H1 (cell line): Measurements from ENCODE around the gene OR7G2. TPM values are rescaled to one million over a fixed set of nuclear protein-coding genes. Genes with fewer than 3 reads are reported as not detected.

Source experiments
- CTCF ChIA-PET: fragments of 300-600 bp; sonication (Branson Sonifier 250); formaldehyde crosslinking; loops from one replicate; lab custom pipeline; 2021; ENCODE audit not compliant: partially characterized antibody; lab: Charles Lee
- POLR2A ChIA-PET: fragments of 300-600 bp; sonication (Branson Sonifier 250); formaldehyde crosslinking; loops from one replicate; lab custom pipeline; 2021; ENCODE audit warnings: inconsistent platforms; ENCODE audit not compliant: partially characterized antibody; lab: Charles Lee
- DNase-seq, 2 experiments: peaks; one replicate each; pipeline versions ENCODE4 v3.0.0 to v3.0.0-alpha.2; 2010 to 2022; ENCODE audit warnings: low spot score in 2 of 2, low read depth in 1 of 2, mixed read lengths in 1 of 2
- FAIRE-seq: peaks from 2 replicates; lab custom pipeline; 2011; peaks lifted over from hg19 to GRCh38; lab: Jason Lieb, UNC
- H2AFZ ChIP-seq: 2 replicates; pipeline ENCODE4 v1.8.1; 2012; ENCODE audit warnings: low read length, inconsistent platforms
- H2AK5ac ChIP-seq: 2 replicates; pipeline ENCODE4 v1.6.1; 2013; ENCODE audit warnings: low read depth, low read length
- H2BK120ac ChIP-seq: replicated peaks from 2 replicates; pipeline ENCODE3; 2013; ENCODE audit warnings: low read depth, low read length, inconsistent platforms
- H2BK12ac ChIP-seq: 2 replicates; pipeline ENCODE4 v1.6.1; 2013; ENCODE audit warnings: low read depth, low read length
- H2BK15ac ChIP-seq: 2 replicates; pipeline ENCODE4 v1.6.1; 2013; ENCODE audit warnings: low read length
- H2BK20ac ChIP-seq: 2 replicates; pipeline ENCODE4 v1.6.1; 2013; ENCODE audit warnings: low read length
- H2BK5ac ChIP-seq: 2 replicates; pipeline ENCODE4 v1.6.1; 2013; ENCODE audit warnings: low read depth, low read length
- H3K14ac ChIP-seq: 2 replicates; pipeline ENCODE4 v1.6.1; 2013; ENCODE audit warnings: inconsistent platforms; ENCODE audit not compliant: insufficient read length
- H3K18ac ChIP-seq: 2 replicates; pipeline ENCODE4 v1.6.1; 2013; ENCODE audit warnings: low read length; ENCODE audit errors: extremely low read depth
- H3K23ac ChIP-seq: 2 replicates; pipeline ENCODE4 v1.6.1; 2013; ENCODE audit warnings: inconsistent platforms; ENCODE audit not compliant: insufficient read length
- H3K23me2 ChIP-seq: 2 replicates; pipeline ENCODE4 v1.6.1; 2013; ENCODE audit warnings: low read depth, low read length
- H3K27ac ChIP-seq: 2 replicates; pipeline ENCODE4 v1.6.1; 2011; ENCODE audit warnings: low read depth, low read length, inconsistent platforms
- H3K27me3 ChIP-seq, 4 experiments: replicated peaks in 1 of 4; 1 replicate in 1 of 4; 2 replicates in 3 of 4; pipeline versions ENCODE4 v1.6.1 to v1.8.1; 2011 to 2013; ENCODE audit warnings: low read length in 3 of 4, mild to moderate bottlenecking in 3 of 4, inconsistent platforms in 2 of 4, mixed read lengths in 2 of 4, moderate library complexity in 1 of 4; ENCODE audit not compliant: control insufficient read depth in 3 of 4, insufficient read depth in 3 of 4; ENCODE audit errors: extremely low read depth in 1 of 4
- H3K36me3 ChIP-seq, 4 experiments: 2 replicates each; pipeline versions ENCODE4 v1.6.1 to v1.8.1; 2011 to 2013; ENCODE audit warnings: mild to moderate bottlenecking in 4 of 4, low read length in 3 of 4, moderate library complexity in 2 of 4, control low read depth in 1 of 4, inconsistent platforms in 1 of 4; ENCODE audit not compliant: insufficient read depth in 4 of 4, control insufficient read depth in 2 of 4
- H3K4ac ChIP-seq: replicated peaks from 2 replicates; pipeline ENCODE3; 2013; ENCODE audit warnings: low read length, low read depth, mixed read lengths, inconsistent platforms; ENCODE audit not compliant: insufficient read length
- H3K4me1 ChIP-seq, 4 experiments: replicated peaks in 1 of 4; 1 replicate in 1 of 4; 2 replicates in 3 of 4; pipeline versions ENCODE4 v1.6.1 to v1.8.1; 2011 to 2013; ENCODE audit warnings: low read length in 3 of 4, inconsistent platforms in 2 of 4, mixed read lengths in 1 of 4; ENCODE audit not compliant: insufficient read depth in 4 of 4, control insufficient read depth in 3 of 4
- H3K4me2 ChIP-seq, 2 experiments: 2 replicates each; pipeline versions ENCODE4 v1.6.1 to v1.8.1; 2011 to 2013; ENCODE audit warnings: low read depth in 2 of 2, low read length in 2 of 2, control low read depth in 1 of 2, inconsistent platforms in 1 of 2, mild to moderate bottlenecking in 1 of 2; ENCODE audit not compliant: insufficient read depth in 1 of 2
- H3K4me3 ChIP-seq, 4 experiments: fragments of 200-600, 300-600 bp in 1 of 4; sonication (generic), shearing (Covaris generic), sonication (Bioruptor Twin) in 1 of 4; 2 replicates each; pipeline versions ENCODE4 v1.5.1 to v1.8.1; 2011 to 2016; ENCODE audit warnings: low read length in 4 of 4, low read depth in 3 of 4, control low read depth in 2 of 4, inconsistent platforms in 2 of 4, mild to moderate bottlenecking in 2 of 4, mixed read lengths in 1 of 4, moderate library complexity in 1 of 4; ENCODE audit not compliant: insufficient read depth in 2 of 4; ENCODE audit errors: extremely low read depth in 1 of 4
- H3K56ac ChIP-seq: replicated peaks from 2 replicates; pipeline ENCODE3; 2013; ENCODE audit warnings: low read depth, mild to moderate bottlenecking, mixed read lengths, low read length, inconsistent platforms; ENCODE audit not compliant: insufficient read length
- H3K79me1 ChIP-seq: 2 replicates; pipeline ENCODE4 v1.6.1; 2013; ENCODE audit warnings: low read depth, low read length, control low read depth
- H3K79me2 ChIP-seq, 2 experiments: 2 replicates each; pipeline versions ENCODE4 v1.6.1 to v1.8.1; 2012 to 2013; ENCODE audit warnings: low read length in 2 of 2, mild to moderate bottlenecking in 2 of 2, inconsistent platforms in 1 of 2; ENCODE audit not compliant: insufficient read depth in 2 of 2, control insufficient read depth in 1 of 2
- H3K9ac ChIP-seq, 4 experiments: replicated peaks in 1 of 4; 1 replicate in 1 of 4; 2 replicates in 3 of 4; pipeline versions ENCODE4 v1.6.1 to v1.8.1; 2011 to 2013; ENCODE audit warnings: low read depth in 3 of 4, low read length in 3 of 4, control low read depth in 2 of 4, mild to moderate bottlenecking in 2 of 4, moderate library complexity in 2 of 4, inconsistent platforms in 1 of 4; ENCODE audit errors: extremely low read depth in 1 of 4
- H3K9me3 ChIP-seq, 2 experiments: 2 replicates each; pipeline versions ENCODE4 v1.6.1 to v1.8.1; 2012 to 2013; ENCODE audit warnings: mild to moderate bottlenecking in 2 of 2, moderate library complexity in 2 of 2, control low read depth in 1 of 2, inconsistent platforms in 1 of 2, low read depth in 1 of 2, low read length in 1 of 2, mixed read lengths in 1 of 2; ENCODE audit not compliant: insufficient read depth in 2 of 2
- H4K20me1 ChIP-seq, 2 experiments: replicated peaks in 1 of 2; 2 replicates each; pipeline versions ENCODE3 to v1.8.1; 2011 to 2013; ENCODE audit warnings: inconsistent platforms in 2 of 2, low read length in 2 of 2, mild to moderate bottlenecking in 1 of 2; ENCODE audit not compliant: insufficient read depth in 2 of 2, control insufficient read depth in 1 of 2
- H4K5ac ChIP-seq: 2 replicates; pipeline ENCODE4 v1.6.1; 2013; ENCODE audit warnings: low read length, low read depth, mixed read lengths, inconsistent platforms; ENCODE audit not compliant: insufficient read length
- H4K8ac ChIP-seq: 2 replicates; pipeline ENCODE4 v1.8.0; 2013; ENCODE audit warnings: mild to moderate bottlenecking, moderate library complexity, low read length, inconsistent platforms; ENCODE audit not compliant: insufficient read depth; ENCODE audit errors: extremely low read depth
- H4K91ac ChIP-seq: replicated peaks from 2 replicates; pipeline ENCODE3; 2013; ENCODE audit warnings: low read length, mixed read lengths, inconsistent platforms; ENCODE audit not compliant: insufficient read length
- EZH2 ChIP-seq: fragments of 200-600 bp; sonication (generic); IDR thresholded peaks from 2 replicates; pipeline ENCODE4 v1.7.1; 2012; ENCODE audit warnings: low read depth, mild to moderate bottlenecking, moderate library complexity, low read length, inconsistent platforms; ENCODE audit not compliant: severe bottlenecking
- HDAC2 ChIP-seq, 2 experiments: fragments of 300-600 bp in 1 of 2; sonication (generic) in 1 of 2; IDR thresholded peaks; 2 replicates each; pipeline ENCODE4 v1.6.1; 2011 to 2012; ENCODE audit warnings: low read depth in 2 of 2, low read length in 2 of 2, mild to moderate bottlenecking in 2 of 2, moderate library complexity in 2 of 2, borderline replicate concordance in 1 of 2, inconsistent platforms in 1 of 2
- KDM4A ChIP-seq: IDR thresholded peaks from one replicate; pipeline ENCODE4 v1.7.1; 2012; ENCODE audit warnings: low read depth, mild to moderate bottlenecking, moderate library complexity, low read length, inconsistent platforms; ENCODE audit not compliant: severe bottlenecking
- RNF2 ChIP-seq: fragments of 200-900, 300-1000 bp; sonication (generic); IDR thresholded peaks from 2 replicates; pipeline ENCODE4 v1.7.1; 2016; ENCODE audit warnings: borderline replicate concordance, low read depth, mild to moderate bottlenecking, antibody characterized with exemption, low read length; ENCODE audit not compliant: poor library complexity, severe bottlenecking; ENCODE audit errors: missing control alignments
- SIN3A ChIP-seq, 2 experiments: IDR thresholded peaks in 1 of 2; conservative IDR thresholded peaks in 1 of 2; 2 replicates each; pipeline ENCODE4 v1.6.1; 2011 to 2012; ENCODE audit warnings: low read length in 2 of 2, improper control_type of control experiment in 1 of 2, low read depth in 1 of 2, mild to moderate bottlenecking in 1 of 2
- SRF ChIP-seq: IDR thresholded peaks from 2 replicates; pipeline ENCODE4 v1.6.1; 2011; ENCODE audit warnings: mild to moderate bottlenecking, low read depth, low read length, moderate library complexity
- TBP ChIP-seq: IDR thresholded peaks from 2 replicates; pipeline ENCODE4 v1.6.1; 2011; ENCODE audit warnings: low read depth, low read length, improper control_type of control experiment
- WGBS, 2 experiments: shearing (Covaris generic) in 1 of 2; methylation state at CpG; one replicate each; pipeline versions ENCODE4 v1.1.6 to v1.1.7; 2013 to 2015; ENCODE audit warnings: low lambda C conversion rate in 2 of 2, mixed read lengths in 2 of 2, inconsistent platforms in 1 of 2, low coverage in 1 of 2, missing lambda C conversion rate in 1 of 2; ENCODE audit not compliant: insufficient replicate concordance in 2 of 2, insufficient coverage in 1 of 2, insufficient read length in 1 of 2; ENCODE audit errors: extremely low coverage in 1 of 2, missing lambda C conversion rate in 1 of 2; 5-methylcytosine and 5-hydroxymethylcytosine counted together
- polyA plus RNA-seq, 7 experiments: library from polyadenylated mRNA; depleted of rRNA in 3 of 7; stranded (reverse) in 5 of 7; unstranded in 2 of 7; fragments of >200 nt in 5 of 7; fragments of 200-250 nt in 2 of 7; gene quantifications; 1 replicate in 5 of 7; 2 replicates in 1 of 7; 4 replicates in 1 of 7; pipeline versions ENCODE4 v1.2.1 to v1.2.3, GENCODE V29; 2011 to 2013; ENCODE audit warnings: missing spikeins in 2 of 7, mixed read lengths in 2 of 7
- total RNA-seq: library from RNA; stranded (reverse); fragmentation: NEBNext Ultra II Directional; extraction: Animal tissue kit (Norgen Biotek cat#: 25700); gene quantifications from 2 replicates; pipeline ENCODE4 v1.2.1, GENCODE V29; 2021
- TF ChIP-seq, protein P1 (sequence below): IDR thresholded peaks from 2 replicates; pipeline ENCODE4 v1.6.1; 2011; ENCODE audit warnings: low read length, improper control_type of control experiment

Gene OR7G2
- total and polyA plus RNA-seq, 2 of the 8 experiments (the other 6 are each of a cell fraction or from before 2014, with no cell fraction given), result not detected

DNA sequence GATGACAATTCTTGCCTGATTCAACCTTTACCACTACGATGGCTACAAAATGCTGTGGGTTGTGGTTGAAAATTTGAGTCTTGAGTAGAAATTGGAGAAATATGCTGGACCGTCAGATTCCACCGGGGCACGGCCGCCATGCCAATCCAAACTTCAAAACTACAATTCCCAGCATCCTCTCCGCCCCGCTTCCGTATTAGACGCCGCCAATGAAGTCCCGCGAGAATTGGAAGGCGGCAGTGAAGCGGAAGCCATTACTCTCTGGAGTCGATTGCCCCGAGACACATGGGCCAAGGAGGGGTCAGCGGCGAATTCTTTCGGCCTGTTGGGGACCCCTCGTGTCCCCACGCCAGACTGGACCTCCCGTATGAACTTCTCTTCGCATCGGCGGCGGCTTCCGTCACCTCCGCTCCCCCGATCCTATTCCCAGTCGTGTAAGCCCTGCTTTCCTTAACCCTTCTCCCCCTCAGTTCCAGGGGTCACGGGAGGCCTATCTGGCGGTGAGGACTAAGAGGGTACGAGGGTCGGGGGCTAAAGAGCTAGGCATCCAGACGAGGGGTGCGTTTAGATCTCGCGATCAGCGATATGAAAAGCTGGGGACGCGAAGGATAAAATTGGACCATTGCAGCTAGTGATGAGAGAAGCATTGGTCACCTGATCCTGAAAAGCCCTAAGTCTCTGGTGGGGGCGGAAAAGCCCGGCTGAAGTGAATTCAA lies 33.0 kb upstream of the OR7G2 start, which contains the start of gene ZNF317:
TSS of gene ZNF317 (plus strand) at position 239 of the 716 bp plus-strand sequence. CDS start 15,620 bp downstream, outside the sequence.
- Histone ChIP-seq H3K4me3 (peak within 1 kb of the TSS; percentile 95 to 99 (median 98)), H3K79me1 (no peaks in the 10 kb centered on the region), H3K56ac (peak within 1 kb of the TSS; percentile 73), H2BK20ac (no peak within 1 kb of the TSS), H3K18ac (peak within 1 kb of the TSS; percentile 93), H2AFZ (peak within 1 kb of the TSS; percentile 100), H2BK15ac (0 out of 2 replicates have a peak within 1 kb of the TSS, but pooled peaks have one; percentile 84), H3K14ac (no peak within 1 kb of the TSS), H2BK120ac (no peak within 1 kb of the TSS), H2AK5ac (no peak within 1 kb of the TSS), H3K9me3 (peaks cover 0 to 10% of the 10 kb centered on the region in 2 experiments; a peak in 2 of 4 replicates), H3K9ac (peak within 1 kb of the TSS; percentile 97 to 99 (median 98)), H4K20me1 (no peaks in the 10 kb centered on the region), H4K5ac (peak within 1 kb of the TSS; percentile 60), H2BK5ac (peak within 1 kb of the TSS; percentile 99), H4K91ac (peak within 1 kb of the TSS; percentile 78), H3K27ac (peak within 1 kb of the TSS; percentile 98), H2BK12ac (peak within 1 kb of the TSS; percentile 51; the same call in 1 of the 2 replicates), H3K23ac (no peak within 1 kb of the TSS), H3K79me2 (peaks cover 24 to 51% of the 10 kb centered on the region in 2 experiments), H4K8ac (peak within 1 kb of the TSS; percentile 97; the same call in 1 of the 2 replicates), H3K4me1 (no peaks in the 10 kb centered on the region), H3K36me3 (peaks cover 0 to 6% (median 2%) of the 10 kb centered on the region in 4 experiments; a peak in 2 of 8 replicates), H3K4me2 (peak within 1 kb of the TSS; percentile 70 to 91), H3K4ac (peak within 1 kb of the TSS; percentile 63), H3K23me2 (peaks cover 3% of the 10 kb centered on the region; the same call in 1 of the 2 replicates), H3K27me3 (no peaks in the 10 kb centered on the region)
- DNase-seq (peak; percentile 38 to 84), FAIRE-seq (peak; percentile 78)
- POLR2A ChIA-PET, result interaction anchor here (0.6 to 1.4 kb wide), 7 partner anchors 11 to 679 kb away, joined by 3 to 4 read pairs (median 3); partner anchors contain the start of genes FBXL12, ZNF266 and ZNF699
- WGBS, 2 experiments, result 2% methylated on average over 41 of the region's 43 CpGs; no CpG with 5 or more reads in 1 of the 2 experiments
- CTCF ChIA-PET, result interaction anchor here (0.7 kb wide), 1 partner anchor 700 kb away, joined by 3 read pairs; no protein-coding TSS in a partner anchor
- TF ChIP-seq RNF2, result no peak
- TF ChIP-seq SRF, result no peak
- peak in 1 of 2 experiments; percentile 60; a peak in 1 of 4 replicates for TF ChIP-seq SIN3A (conservative IDR thresholded peaks at IDR 0.05 in 1 of 2, IDR thresholded peaks at IDR 0.05 in 1 of 2; ENCODE audit: low read depth in 1 of 2, low read length in 2 of 2)
- no peak for TF ChIP-seq HDAC2 (IDR thresholded peaks at IDR 0.05; ENCODE audit: borderline replicate concordance in 1 of 2, low read depth in 2 of 2, low read length in 2 of 2)
- TF ChIP-seq EZH2, result no peak
- TF ChIP-seq TBP, result peak; percentile 85
- TF ChIP-seq, protein P1, sequence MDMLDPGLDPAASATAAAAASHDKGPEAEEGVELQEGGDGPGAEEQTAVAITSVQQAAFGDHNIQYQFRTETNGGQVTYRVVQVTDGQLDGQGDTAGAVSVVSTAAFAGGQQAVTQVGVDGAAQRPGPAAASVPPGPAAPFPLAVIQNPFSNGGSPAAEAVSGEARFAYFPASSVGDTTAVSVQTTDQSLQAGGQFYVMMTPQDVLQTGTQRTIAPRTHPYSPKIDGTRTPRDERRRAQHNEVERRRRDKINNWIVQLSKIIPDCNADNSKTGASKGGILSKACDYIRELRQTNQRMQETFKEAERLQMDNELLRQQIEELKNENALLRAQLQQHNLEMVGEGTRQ, result peak; percentile 4; the same call in 1 of the 2 replicates
- TF ChIP-seq KDM4A, result peak; percentile 57
